Inferior parietal cortex (tissue), 1 donor: ENCODE data around the gene OR4K14.
"Not testable (repeated sequence)": the region's sequence is repeated elsewhere in the genome, so short reads cannot be mapped to it uniquely, and the experiment has no call there.

Experiments
- DNase-seq: peaks from one replicate; pipeline ENCODE4 v3.0.0-alpha.2; 2016; ENCODE audit errors: extremely low spot score

The OR4K14 gene

GRCh38 chr14:20019257-20019865 is at the start of gene OR4K14:
TSS of gene OR4K14 (minus strand) at chr14:20019307. CDS start at chr14:20015193, 4,114 bp downstream.
- DNase-seq = no peak

- DNase-seq = no peak
Observed at GRCh38 chr14:20059745-20060144, 40.6 kb upstream of the OR4K14 start, which contains the start of gene OR4L1. TSS of gene OR4L1 (plus strand) at chr14:20060045. CDS start at chr14:20060045, 0 bp downstream.

GRCh38 chr14:20048202-20048601 is 29.1 kb upstream of the OR4K14 start:
- DNase-seq = no peak

- no peak for DNase-seq
Observed at GRCh38 chr14:20044243-20044642, 25.1 kb upstream of the OR4K14 start.

GRCh38 chr14:20035938-20036337 is 16.8 kb upstream of the OR4K14 start, which contains the start of gene OR4K13:
TSS of gene OR4K13 (minus strand) at chr14:20036038. CDS start at chr14:20034758, 1,280 bp downstream.
- no peak for DNase-seq

- DNase-seq = no peak
Observed at GRCh38 chr14:20035449-20035848, 16.3 kb upstream of the OR4K14 start.

- no peak for DNase-seq
Observed at GRCh38 chr14:20031058-20031457, 12.0 kb upstream of the OR4K14 start.

- DNase-seq = no peak
Observed at GRCh38 chr14:20008156-20008555, 11.0 kb downstream of the OR4K14 start.

GRCh38 chr14:20002319-20002718 is 16.8 kb downstream of the OR4K14 start:
- DNase-seq = no peak

GRCh38 chr14:20001863-20002262 is 17.2 kb downstream of the OR4K14 start, which contains the start of gene OR4Q2:
TSS of gene OR4Q2 (plus strand) at chr14:20002163.
- no peak for DNase-seq

GRCh38 chr14:19993438-19993837 is 25.7 kb downstream of the OR4K14 start:
- no peak for DNase-seq

GRCh38 chr14:19975291-19975690 is 43.8 kb downstream of the OR4K14 start, which contains the start of gene OR4K15:
TSS of gene OR4K15 (plus strand) at chr14:19975591. CDS start at chr14:19975591, 0 bp downstream.
- DNase-seq = no peak

GRCh38 chr14:19974844-19975243 is 44.3 kb downstream of the OR4K14 start:
- no peak for DNase-seq

GRCh38 chr14:19969735-19970134 is 49.4 kb downstream of the OR4K14 start:
- DNase-seq = not testable (repeated sequence)
